ENCODE results near the gene EIF3K.

DNA sequence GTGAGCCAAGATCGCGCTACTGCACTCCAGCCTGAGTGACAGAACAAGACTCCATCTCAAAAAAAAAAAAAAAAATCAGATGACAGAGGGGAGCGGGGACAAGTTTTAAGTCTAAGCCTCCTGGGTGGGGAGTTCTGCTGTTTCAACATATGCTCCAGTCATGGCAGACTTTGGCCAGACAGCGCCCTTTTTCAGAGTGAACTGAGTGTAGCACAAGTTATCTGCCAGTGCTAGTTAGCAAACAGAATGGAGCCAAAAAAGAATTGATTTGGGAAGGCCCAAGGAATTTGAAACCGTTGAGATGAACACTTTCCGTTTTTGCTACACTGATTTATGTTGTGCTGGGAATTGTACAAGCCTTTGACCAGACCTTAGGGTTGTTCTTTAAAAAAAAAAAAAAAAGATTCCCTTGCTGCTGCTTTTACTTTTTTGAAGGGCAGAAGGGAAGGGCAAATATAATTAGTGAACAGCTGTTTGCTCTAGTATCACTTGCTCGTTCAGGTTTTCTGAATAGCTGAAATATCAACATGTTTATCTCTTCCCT lies 34.1 kb downstream of the EIF3K start:
- TF ChIP-seq, protein P1, sequence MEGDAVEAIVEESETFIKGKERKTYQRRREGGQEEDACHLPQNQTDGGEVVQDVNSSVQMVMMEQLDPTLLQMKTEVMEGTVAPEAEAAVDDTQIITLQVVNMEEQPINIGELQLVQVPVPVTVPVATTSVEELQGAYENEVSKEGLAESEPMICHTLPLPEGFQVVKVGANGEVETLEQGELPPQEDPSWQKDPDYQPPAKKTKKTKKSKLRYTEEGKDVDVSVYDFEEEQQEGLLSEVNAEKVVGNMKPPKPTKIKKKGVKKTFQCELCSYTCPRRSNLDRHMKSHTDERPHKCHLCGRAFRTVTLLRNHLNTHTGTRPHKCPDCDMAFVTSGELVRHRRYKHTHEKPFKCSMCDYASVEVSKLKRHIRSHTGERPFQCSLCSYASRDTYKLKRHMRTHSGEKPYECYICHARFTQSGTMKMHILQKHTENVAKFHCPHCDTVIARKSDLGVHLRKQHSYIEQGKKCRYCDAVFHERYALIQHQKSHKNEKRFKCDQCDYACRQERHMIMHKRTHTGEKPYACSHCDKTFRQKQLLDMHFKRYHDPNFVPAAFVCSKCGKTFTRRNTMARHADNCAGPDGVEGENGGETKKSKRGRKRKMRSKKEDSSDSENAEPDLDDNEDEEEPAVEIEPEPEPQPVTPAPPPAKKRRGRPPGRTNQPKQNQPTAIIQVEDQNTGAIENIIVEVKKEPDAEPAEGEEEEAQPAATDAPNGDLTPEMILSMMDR (IDR thresholded peaks at IDR 0.05): no peak
- TF ChIP-seq SIN3A (IDR thresholded peaks at IDR 0.05; ENCODE audit: borderline replicate concordance, insufficient read depth, low read depth, low read length) (no peak), REST (IDR thresholded peaks at IDR 0.05; ENCODE audit: insufficient read depth in 1 of 2, low read depth in 2 of 2, low read length in 1 of 2) (no peak), POLR2AphosphoS5 (IDR thresholded peaks at IDR 0.05; ENCODE audit: low read depth, low read length) (no peak)
